Epithelial cell of alveolus of lung (primary cell): ENCODE data around the gene DCX. TPM values are rescaled to one million over a fixed set of nuclear protein-coding genes. Genes with fewer than 3 reads are reported as not detected.

Experiments used
- total RNA-seq: library from RNA; depleted of rRNA; stranded (reverse); fragments of >200 nt; gene quantifications from 2 replicates; pipeline ENCODE4 v1.2.1, GENCODE V29; 2015

Gene DCX
- total RNA-seq: not detected in 2 replicates

GRCh38 chrX:111411983-111412382 is at the start of gene DCX:
Gene DCX, minus strand, starts transcription at chrX:111412192. Its CDS starts 1,794 bp downstream, at chrX:111410398.

GRCh38 chrX:111270339-111270738 is 141.7 kb downstream of the DCX start, which contains the start of gene CAPN6:
Gene CAPN6, minus strand, starts transcription at chrX:111270483. Its CDS starts 6,547 bp downstream, at chrX:111263936.

Other genes starting within 250 kb of the DCX start
- gene CAPN6, start 141.7 kb downstream of the DCX start, total RNA-seq: 0.13 TPM in 1 of 2 replicates, not detected in the other
- gene SERTM2, start 99.5 kb upstream of the DCX start, total RNA-seq: not detected in 2 replicates